Measurements from ENCODE around the gene FBXW4. TPM values are rescaled to one million over a fixed set of nuclear protein-coding genes. Genes with fewer than 3 reads are reported as not detected.
A peak's percentile ranks its signal among the peaks of the same experiment; 100 is the strongest.

Gene FBXW4
- total RNA-seq, 1 donor from 2014 or later = 106 TPM

DNA sequence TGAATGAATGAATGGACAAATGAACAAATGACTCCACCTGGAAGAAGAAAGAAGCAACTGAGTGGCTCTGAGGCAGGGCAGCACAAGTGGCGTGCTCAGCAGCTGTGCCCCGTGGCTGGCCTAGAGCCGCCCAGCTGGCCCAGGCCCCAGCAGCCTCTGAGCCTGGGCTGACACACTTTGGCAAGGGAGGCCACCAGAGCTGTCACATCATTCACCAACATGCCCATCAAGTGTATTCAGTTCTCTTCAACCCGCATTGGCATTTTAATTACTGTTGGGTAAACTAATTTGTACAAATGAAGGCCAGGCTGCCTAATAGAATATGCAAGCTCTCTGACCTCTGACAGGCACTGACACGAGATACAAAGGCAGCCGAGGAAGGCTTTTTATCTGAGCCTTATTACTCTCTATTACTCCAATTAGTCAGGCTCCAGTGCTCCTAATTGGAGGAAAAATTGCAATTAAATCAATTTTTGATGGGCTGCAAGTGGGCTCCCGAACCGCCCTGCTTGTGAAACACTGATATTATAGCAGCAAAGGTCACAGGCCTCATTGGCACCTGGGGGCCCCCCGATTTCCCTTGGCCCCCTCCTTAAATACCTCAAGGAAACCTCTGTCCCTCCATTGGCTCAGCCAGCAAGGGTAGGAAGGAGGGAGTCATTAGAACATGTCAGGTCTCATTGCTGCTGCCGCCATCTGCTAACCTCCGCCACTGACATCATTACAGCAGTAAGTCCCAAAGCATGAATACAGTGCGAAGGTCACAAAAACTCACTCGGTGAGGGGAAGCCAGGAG lies 64.9 kb downstream of the FBXW4 start:
- ATAC-seq (ENCODE audit: poor library complexity) = peak; percentile 93
- DNase-seq = peak; percentile 59
- intact Hi-C loops (cut with DNase I) = no loop called here

DNA sequence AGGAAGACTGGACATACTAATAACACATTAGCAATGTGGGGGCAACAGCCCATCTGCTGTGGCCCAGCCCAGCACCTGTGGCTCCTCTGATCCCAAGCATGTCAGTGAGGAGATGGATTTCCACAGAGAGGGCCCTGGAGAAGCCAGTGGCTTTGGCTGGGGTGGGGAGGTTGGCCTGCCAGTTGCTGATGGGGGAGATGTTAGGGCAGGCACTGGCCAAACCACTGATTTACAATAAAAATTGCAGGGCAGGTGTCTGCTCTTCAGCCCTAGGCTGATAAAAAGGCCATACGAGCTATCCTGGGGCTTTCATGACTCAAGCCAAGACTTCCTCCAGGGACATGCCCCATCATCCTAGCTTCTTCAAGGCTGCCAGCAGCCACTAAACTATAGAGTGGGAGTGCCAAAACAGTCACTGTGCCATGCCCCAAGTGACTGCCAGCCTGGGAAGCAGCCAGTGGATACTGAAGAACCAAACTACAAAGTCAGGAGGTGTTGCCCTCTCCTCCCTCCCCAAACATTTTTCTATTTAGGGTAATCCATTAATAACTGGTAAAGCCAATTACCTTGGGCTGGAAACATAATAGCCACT lies 69.1 kb downstream of the FBXW4 start:
- no peak for DNase-seq
- intact Hi-C loops (cut with DNase I) = no loop called here
- peak; percentile 61 for ATAC-seq (ENCODE audit: poor library complexity)

DNA sequence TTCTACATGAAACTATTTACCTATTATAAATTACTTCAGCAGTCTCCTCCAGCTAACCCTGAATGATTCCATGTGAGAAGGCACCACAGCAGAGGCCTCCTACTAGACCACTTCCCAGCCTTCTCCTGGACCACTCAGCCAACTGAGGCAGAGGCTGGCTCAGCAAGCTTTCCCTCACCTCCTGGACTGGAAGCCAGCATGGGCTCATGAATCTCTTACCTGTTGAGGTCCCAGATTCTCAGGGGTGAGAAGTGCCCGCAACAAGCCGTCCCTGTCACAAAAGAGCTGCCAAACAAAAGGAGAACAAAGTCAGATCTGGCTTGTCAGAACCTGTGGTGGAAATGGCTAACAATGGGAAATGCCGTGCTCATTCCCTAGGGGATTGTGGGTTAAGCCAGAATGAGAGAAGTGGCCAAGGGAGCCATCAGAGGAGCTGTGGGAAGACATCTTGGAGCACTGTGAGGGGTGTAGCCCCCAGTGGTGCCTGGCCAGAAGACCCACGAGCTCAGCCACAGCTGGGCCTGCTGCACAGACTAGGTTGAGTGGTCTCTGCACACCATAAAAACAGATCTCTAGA lies 70.4 kb downstream of the FBXW4 start:
- intact Hi-C loops (cut with DNase I) = no loop called here
- DNase-seq = no peak
- ATAC-seq (ENCODE audit: poor library complexity) = no peak

DNA sequence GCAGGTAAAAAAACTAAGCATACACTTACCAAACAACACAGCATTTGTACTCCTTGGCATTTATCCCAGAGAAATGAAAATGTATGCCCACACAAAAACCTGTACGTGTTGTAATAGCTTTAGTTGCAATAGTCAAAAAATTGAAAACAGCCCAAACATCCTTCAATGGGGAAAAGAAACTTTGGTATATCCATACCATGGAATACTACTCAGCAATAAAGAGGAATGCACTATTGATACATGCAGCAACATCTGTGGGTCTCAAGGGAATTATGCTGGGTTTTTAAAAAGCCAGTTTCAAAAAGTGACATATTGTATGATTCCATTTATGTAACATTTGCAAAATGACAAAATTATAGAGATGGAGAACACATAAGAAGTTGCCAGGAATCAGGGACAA lies 71.4 kb downstream of the FBXW4 start:
- DNase-seq (no peak), ATAC-seq (ENCODE audit: poor library complexity) (no peak)
- intact Hi-C loops (cut with DNase I) = no loop called here

DNA sequence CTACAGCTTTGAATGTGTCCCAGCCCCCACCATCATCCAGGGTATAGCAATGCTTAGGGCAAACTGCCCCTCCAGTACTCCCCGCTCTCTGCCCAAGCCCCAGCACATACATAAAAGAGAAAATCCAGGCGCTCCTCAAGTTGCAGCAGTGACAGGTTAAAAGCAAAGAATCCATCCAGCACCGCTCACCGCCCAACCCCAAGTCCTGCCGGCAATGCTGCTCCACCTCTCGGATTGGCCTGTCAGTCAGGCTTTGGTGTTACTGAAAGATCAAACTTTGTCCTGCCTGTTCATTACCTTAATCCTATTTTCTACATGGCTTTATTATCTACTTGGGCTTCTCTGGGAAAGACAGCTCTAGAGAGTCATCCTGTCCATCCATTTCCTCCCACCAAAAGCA lies 75.0 kb downstream of the FBXW4 start:
- ATAC-seq (ENCODE audit: poor library complexity) (no peak), DNase-seq (no peak)
- intact Hi-C loops (cut with DNase I) = no loop called here

DNA sequence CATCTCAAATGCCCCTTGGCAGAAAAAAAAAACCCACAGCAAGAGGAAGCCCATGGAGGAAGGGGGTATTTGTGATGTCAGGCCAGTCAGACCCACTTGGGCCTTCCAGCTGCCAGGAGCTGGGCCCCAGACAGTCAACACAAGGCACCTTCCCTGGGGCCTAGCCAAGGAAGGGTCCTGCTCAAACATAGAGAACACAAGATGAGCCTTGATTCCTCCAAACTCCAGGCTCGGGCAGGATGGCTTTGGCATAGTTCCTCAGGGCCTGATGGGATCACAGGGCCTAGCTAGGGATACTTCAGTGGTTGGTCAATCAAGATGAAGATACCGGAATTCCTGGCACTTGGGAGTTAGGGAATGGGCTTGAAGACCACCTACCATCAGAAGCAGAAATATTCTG lies 76.1 kb downstream of the FBXW4 start:
- ATAC-seq (ENCODE audit: poor library complexity) (no peak), DNase-seq (no peak)
- intact Hi-C loops (cut with DNase I) = no loop called here

DNA sequence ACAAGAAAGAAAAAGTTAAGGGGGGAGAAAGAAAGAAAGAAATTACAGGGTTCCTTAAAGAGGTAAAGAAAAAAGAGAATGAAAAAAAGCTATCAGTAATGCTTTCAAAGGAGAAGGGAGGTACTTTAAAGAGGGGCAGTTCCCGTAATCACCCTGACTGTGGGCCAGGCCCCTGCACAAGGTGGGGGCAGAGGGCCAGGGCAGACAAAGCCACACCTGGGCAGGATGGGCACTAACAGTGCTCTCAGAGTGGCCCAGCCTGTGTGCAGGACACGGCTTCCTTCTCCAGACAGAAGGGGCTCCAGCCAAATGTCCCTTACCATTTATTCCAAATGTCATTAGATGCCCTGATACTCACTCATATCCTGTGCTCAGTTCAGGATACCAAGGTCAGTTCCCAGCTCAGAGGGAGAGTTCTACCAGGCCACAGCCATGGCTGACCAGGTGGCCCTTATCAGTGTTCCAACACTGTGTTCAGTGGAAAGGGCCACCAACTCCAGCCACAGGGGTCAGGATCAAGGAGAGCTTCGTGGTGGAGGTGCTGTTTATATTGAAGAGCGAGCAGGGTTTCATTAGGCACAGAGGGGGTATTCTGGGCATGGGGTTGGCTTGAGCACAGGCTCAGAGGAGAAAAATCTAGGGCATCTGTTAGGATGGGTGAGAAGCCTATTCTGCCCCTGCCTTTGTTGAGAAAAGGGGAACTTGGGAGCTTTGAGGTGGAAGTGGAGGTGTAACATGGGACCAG lies 77.0 kb downstream of the FBXW4 start:
- ATAC-seq (ENCODE audit: poor library complexity) = no peak
- no peak for DNase-seq
- intact Hi-C loops (cut with DNase I) = no loop called here

DNA sequence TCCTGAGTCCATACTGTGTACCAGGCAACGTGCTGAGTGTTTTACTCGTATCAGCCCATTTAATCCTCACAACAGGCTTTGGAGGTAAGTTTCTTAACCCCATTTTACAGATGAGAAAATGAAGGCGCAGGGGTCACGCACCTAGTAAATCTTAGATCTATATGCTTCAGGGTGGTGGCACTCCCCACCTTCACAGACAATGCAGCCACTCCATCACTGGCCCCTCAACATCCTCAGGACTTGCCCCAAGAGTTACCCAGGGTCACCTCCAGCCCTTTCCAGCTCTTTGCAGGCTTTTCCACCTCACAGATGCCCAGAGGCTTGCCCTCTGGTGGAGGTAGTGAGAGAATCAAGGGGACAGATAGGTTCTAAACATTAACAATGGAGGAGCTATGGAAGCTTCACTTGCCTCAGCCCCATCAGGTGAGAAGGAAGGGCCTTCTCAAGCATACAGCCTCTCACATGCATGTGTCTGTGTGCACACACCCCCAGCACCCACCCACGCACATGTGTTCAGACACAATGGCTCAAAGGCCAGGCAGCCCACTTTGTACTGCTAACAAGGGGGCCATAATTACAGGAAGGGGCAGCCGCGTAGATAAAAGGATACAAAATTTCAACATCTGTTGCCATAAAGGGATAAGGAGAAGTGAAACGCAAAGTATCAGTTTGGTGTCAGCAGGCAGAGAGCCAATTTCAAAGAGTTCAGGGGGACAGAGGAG lies 77.7 kb downstream of the FBXW4 start:
- intact Hi-C loops (cut with DNase I) = no loop called here

DNA sequence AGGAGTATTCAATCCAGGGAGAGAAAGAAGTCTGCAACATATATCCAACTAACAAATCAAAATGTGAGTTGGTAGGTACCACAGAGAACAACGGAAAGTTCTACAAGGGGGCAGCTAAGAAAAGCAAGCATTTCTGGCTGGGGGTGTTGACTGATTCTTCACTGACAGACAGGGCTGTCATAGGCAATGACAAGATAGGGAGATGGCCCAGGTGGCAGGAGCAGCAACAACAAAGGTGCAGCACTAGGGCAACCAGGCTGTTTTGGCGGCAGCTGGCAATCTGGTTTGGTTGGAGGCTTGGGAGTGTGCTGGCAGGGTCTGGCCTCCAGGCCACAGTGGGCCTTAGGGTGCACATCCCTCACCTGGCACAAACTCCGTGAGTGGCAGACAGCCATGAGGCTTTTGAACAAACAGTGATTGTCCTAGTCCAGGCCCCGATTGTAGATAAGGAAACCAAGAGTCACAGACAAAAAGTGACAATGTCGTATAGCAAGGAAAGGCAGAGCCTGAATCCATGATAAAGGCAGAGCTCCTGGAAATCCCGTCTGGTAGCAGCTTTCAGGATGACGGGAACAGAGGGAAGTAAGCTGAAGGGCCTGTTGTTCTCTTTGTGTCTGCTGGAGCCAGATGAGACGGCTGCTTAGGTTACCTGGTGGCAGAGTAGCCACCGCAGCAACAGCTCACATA lies 78.4 kb downstream of the FBXW4 start:
- DNase-seq (no peak), ATAC-seq (ENCODE audit: poor library complexity) (peak; percentile 51)
- intact Hi-C loops (cut with DNase I) = no loop called here

More for the DNA sequence above, 77.7 kb downstream of the FBXW4 start:
- DNase-seq (no peak), ATAC-seq (ENCODE audit: poor library complexity) (no peak)

DNA sequence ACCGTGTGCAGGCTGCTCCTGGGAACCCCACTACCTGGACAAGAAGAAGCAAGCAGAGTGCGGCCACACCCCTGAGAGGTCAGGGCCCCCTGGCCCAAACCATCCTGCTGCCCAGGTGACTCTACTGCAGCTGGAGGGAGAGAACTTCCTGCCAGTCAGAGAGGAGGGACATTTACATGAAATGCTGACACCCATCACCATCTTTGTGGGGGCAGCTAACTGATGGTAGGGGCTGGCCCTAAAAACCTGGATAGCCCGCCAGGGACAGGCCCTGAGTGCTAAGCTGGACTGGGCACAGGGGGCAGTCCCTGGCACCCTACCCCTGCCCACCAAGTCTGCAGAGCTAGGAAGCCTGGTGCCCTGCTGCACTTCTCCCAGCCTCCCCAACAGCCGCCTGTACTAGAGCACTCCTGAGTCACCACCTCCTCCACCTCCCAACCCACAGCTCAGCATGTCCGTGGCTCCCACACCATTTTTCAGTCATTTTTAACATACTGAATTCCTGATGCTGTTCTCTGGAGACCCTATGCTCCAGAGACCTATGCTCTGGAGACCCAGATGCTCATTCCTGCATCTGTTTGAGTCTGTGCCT lies 79.3 kb downstream of the FBXW4 start:
- ATAC-seq (ENCODE audit: poor library complexity) = no peak
- DNase-seq = no peak
- intact Hi-C loops (cut with DNase I) = no loop called here

DNA sequence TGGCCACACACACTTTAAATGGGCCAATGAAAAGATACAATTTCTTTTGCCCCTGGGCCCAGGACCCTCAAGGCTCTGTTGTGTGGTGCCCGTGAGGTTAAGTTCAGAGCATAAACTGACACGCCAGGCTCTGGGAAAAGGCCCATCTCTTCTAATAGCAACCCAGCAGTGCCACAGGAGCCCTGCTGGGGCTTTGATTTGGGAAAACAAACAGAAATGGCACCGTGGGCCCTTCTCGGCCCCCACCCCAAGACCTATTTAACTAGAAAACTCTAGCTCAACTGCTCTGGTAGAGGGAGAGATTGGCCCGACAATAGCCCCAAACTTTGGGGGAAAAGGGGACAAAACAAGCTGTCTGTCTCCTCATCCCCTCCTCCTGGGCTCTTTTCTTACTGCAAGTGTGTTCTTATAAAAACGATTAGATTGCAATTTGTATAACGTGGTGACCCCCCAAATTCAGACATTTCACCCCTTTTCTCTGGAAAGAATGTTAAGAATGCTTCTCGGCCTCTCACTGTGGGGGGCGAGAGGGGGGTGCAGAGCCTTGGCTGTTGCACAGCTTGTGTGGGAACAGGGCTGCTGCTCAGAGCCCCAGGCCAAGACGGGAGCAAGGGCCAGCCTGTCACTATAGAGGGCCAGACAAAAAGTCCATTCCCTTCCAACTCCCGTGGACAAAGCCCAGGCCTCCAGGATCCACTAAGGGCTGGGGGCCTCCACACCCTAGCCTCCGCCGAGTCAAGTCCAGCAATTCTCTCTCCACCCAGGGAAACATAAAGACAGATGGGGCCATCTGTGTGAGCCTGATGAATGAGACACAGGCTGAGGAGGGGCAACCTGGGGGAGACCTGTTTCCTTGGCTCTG lies 80.1 kb downstream of the FBXW4 start:
- intact Hi-C loops (cut with DNase I) = no loop called here
- no peak for DNase-seq
- no peak for ATAC-seq (ENCODE audit: poor library complexity)

DNA sequence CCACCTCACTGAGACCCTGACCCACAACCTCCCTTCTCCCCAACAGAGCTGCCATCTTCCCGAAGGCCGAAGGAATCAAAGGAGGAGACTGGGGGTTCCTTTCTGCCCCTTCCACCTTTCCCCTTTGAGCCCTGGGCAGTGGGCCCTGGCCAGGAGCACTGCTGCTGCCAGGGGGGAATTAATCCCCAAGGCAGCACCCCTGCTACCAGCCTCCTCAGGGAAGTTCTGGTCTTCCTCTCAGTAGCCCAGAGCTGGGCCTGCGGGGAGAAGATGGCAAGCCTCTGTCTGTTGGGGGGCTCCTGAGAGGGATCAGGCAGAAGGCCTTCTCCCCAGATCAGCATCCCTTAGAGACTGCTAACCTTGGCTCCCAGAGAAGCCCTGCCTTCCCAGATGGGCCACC lies 81.3 kb downstream of the FBXW4 start:
- intact Hi-C loops (cut with DNase I) = no loop called here
- no peak for ATAC-seq (ENCODE audit: poor library complexity)

DNA sequence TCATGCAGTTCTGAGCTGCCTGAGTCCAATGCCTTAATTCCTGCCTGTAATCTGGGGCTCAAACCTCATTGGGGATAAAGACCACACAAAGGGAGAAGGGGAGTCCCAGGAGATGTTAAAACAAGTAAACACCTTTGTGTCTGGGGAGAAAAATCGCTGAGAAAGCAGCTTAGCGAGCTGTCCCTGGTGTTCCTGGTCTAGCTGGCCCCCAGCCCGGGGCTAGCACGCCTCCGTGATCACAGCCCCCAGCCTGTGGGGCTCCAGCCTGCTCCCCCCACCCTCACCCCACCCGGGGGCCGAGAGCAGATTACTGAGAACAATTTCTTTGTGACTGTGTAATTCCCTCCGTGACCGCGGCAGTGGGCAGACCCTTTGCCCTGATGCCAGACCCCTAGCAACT lies 82.1 kb downstream of the FBXW4 start:
- ATAC-seq (ENCODE audit: poor library complexity) (no peak), DNase-seq (no peak)
- intact Hi-C loops (cut with DNase I) = no loop called here

More for the DNA sequence above, 81.3 kb downstream of the FBXW4 start:
- no peak for DNase-seq

DNA sequence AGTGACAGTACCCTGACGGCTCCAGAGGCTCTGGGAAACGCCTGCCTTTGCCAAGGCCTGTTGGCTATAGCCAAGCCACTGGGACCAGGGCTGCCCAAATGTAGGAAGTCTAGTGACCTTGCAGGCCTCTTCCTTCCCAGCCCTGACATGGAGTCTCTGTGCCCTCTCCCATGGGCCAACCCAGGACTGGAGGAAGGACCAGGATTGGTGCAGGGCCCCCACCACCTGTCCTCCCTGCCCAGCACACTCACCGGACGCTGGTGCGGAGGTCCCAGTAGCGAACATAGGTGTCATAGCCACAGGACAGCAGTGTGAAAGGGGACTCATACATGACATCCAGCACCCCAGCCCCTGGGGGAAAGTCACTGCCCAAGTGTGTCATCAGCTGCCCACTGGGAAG lies 82.9 kb downstream of the FBXW4 start:
- DNase-seq (no peak), ATAC-seq (ENCODE audit: poor library complexity) (no peak)
- intact Hi-C loops (cut with DNase I) = no loop called here

DNA sequence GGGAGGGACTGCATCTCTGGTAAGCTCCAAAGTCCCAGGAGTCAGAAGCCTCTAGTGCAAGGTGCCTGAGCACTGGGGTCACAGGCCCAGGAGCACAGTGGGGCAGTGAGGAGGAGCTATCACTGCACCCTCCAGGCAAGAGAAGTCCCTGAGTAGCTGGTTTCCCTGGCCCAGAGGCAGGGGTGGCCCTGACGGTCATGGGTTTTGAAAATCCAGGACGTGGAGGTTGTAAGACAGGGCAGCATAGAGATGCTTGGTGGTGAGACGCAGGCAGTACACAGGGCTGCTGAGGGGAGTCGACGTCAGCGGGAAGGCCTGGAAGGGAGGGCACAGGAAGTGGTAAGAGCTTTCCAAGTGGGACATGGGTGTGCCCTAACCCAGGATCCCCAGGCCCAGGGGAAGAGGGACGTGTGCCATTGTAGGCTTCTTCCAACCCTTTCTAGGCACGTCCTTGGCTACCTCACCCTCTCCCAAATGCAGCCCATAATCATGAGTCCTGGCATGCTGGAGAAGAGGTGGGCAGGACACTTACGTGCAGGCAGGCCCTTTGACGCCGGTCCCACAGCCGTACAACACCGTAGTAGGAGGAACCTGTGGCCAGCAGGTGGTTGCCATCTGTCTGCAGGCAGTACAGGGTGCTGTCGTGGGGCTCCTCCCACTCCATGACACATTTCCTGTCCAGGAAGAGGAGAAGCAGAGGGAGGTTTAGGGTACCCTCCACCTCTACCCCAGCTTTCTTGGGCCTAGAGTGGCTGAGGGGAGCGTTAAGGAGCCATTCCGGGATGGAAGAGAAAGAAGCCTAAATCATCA lies 83.7 kb downstream of the FBXW4 start:
- ATAC-seq (ENCODE audit: poor library complexity) = no peak
- DNase-seq = no peak
- intact Hi-C loops (cut with DNase I) = no loop called here

DNA sequence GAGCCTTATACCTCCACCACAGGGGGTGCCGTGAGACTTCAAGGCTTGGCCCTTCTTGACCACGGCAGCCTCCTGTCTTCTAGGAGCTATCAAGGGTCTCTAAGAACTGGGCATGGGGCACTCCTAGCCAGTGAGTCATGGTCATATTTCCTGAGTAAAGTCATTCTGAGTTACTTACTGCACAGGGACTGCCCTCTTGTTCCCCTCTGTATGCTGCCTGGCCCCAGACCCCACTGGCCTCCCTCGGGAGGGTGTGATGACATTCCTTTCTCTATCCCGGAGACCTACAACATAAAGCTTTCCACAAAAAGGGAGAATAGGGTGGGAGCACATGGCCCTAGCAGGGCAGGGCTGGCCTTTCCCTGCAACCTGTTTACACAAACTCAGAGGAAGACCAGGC lies 85.5 kb downstream of the FBXW4 start:
- DNase-seq = no peak
- intact Hi-C loops (cut with DNase I) = no loop called here

More for the DNA sequence above, 85.5 kb downstream of the FBXW4 start:
- no peak for ATAC-seq (ENCODE audit: poor library complexity)

All from Right ventricle myocardium superior (tissue), 1 donor.